ENCODE results near the gene MR1. TPM values are rescaled to one million over a fixed set of nuclear protein-coding genes. Genes with fewer than 3 reads are reported as not detected.
A peak's percentile ranks its signal among the peaks of the same experiment; 100 is the strongest.

Gene MR1
- total and polyA plus RNA-seq, 9 of the 15 experiments (the other 6 are each of a cell fraction or from before 2014, with no cell fraction given): 9.7 to 21.7 (median 15.6) TPM

DNA sequence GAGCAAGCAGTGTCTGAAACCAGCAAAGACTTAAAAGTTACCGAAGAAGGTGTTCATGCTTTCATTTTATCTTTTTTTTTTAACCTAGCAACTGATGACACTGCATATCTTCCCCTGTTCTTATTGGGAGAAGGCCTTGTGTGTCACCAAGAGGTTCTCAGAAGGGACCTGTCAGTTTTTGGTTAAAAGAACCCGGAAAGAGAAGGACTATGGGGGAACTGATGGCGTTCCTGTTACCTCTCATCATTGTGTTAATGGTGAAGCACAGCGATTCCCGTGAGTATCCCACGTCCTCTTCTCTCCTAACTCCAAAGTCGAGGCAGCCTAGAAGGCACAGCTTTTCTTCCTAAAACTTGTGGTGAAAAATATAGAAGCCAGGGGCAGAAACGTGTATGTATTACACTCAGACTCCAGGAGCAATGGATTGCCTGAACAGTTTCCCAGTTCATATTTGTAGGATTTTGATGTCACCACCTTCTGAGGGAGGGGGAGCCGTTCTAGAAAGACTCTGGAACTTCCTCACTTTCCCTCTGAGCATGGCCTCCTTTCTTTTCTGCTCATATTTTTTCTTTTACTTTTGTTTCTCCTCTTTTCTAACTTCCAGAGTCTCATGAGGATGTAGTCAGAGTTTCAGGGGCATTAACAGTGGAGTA, at the start of gene MR1 (continued):
- TF ChIP-seq MCM3 (IDR thresholded peaks at IDR 0.05) (no peak), CXXC5 (CRISPR knock-in tag; IDR thresholded peaks at IDR 0.05) (no peak), IRF2 (CRISPR knock-in tag; IDR thresholded peaks at IDR 0.05) (no peak), MIER1 (IDR thresholded peaks at IDR 0.05; ENCODE audit: low read depth) (no peak), STAT5A (IDR thresholded peaks at IDR 0.05; ENCODE audit: borderline replicate concordance, low read length) (no peak), FUS (optimal IDR thresholded peaks at IDR 0.05; ENCODE audit: low read depth, low read length) (no peak), NR4A1 (CRISPR knock-in tag; IDR thresholded peaks at IDR 0.05) (no peak), NR4A1 (tag; IDR thresholded peaks at IDR 0.05) (no peak), CHD2 (IDR thresholded peaks at IDR 0.05; ENCODE audit: low read depth, low read length) (no peak), CBX8 (IDR thresholded peaks at IDR 0.05; ENCODE audit: borderline replicate concordance, extremely low read depth, low read depth, low read length, poor library complexity, severe bottlenecking) (no peak), SNIP1 (IDR thresholded peaks at IDR 0.05; ENCODE audit: low read depth) (no peak), POLR2A (conservative IDR thresholded peaks at IDR 0.05) (peak; percentile 84), MXI1 (IDR thresholded peaks at IDR 0.05; ENCODE audit: low read depth, low read length) (no peak), LEF1 (IDR thresholded peaks at IDR 0.05) (no peak), CREB1 (IDR thresholded peaks at IDR 0.05) (peak; percentile 92), CREB1 (CRISPR knock-in tag; IDR thresholded peaks at IDR 0.05) (peak; percentile 92), MTF1 (CRISPR knock-in tag; IDR thresholded peaks at IDR 0.05; ENCODE audit: borderline replicate concordance) (no peak), NONO (IDR thresholded peaks at IDR 0.05; ENCODE audit: low read depth in 2 of 2, low read length in 1 of 2) (no peak), MAFG (tag; conservative IDR thresholded peaks at IDR 0.05) (peak; percentile 95), ZNF699 (CRISPR knock-in tag; IDR thresholded peaks at IDR 0.05; ENCODE audit: insufficient replicate concordance) (no peak), SPI1 (IDR thresholded peaks at IDR 0.05; ENCODE audit: borderline replicate concordance, low read depth, low read length) (0 out of 2 replicates have a peak, but pooled peaks have one; percentile 4), U2AF2 (optimal IDR thresholded peaks at IDR 0.05; ENCODE audit: low read depth, low read length) (no peak), EHMT2 (IDR thresholded peaks at IDR 0.05) (no peak), DMBX1 (CRISPR knock-in tag; IDR thresholded peaks at IDR 0.05; ENCODE audit: borderline replicate concordance) (no peak)
- TF ChIP-seq, protein P1, sequence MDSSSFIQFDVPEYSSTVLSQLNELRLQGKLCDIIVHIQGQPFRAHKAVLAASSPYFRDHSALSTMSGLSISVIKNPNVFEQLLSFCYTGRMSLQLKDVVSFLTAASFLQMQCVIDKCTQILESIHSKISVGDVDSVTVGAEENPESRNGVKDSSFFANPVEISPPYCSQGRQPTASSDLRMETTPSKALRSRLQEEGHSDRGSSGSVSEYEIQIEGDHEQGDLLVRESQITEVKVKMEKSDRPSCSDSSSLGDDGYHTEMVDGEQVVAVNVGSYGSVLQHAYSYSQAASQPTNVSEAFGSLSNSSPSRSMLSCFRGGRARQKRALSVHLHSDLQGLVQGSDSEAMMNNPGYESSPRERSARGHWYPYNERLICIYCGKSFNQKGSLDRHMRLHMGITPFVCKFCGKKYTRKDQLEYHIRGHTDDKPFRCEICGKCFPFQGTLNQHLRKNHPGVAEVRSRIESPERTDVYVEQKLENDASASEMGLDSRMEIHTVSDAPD (CRISPR knock-in tag; IDR thresholded peaks at IDR 0.05): no peak
- TF ChIP-seq, protein P2, sequence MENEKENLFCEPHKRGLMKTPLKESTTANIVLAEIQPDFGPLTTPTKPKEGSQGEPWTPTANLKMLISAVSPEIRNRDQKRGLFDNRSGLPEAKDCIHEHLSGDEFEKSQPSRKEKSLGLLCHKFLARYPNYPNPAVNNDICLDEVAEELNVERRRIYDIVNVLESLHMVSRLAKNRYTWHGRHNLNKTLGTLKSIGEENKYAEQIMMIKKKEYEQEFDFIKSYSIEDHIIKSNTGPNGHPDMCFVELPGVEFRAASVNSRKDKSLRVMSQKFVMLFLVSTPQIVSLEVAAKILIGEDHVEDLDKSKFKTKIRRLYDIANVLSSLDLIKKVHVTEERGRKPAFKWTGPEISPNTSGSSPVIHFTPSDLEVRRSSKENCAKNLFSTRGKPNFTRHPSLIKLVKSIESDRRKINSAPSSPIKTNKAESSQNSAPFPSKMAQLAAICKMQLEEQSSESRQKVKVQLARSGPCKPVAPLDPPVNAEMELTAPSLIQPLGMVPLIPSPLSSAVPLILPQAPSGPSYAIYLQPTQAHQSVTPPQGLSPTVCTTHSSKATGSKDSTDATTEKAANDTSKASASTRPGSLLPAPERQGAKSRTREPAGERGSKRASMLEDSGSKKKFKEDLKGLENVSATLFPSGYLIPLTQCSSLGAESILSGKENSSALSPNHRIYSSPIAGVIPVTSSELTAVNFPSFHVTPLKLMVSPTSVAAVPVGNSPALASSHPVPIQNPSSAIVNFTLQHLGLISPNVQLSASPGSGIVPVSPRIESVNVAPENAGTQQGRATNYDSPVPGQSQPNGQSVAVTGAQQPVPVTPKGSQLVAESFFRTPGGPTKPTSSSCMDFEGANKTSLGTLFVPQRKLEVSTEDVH (IDR thresholded peaks at IDR 0.05; ENCODE audit: low read depth, partially characterized antibody): no peak
